ENCODE measurements around the gene NME3.

Gene NME3

GRCh38 chr16:1793578-1794220, 22.4 kb upstream of the NME3 start, which contains the start of gene IGFALS:
Gene IGFALS, minus strand, starts transcription at chr16:1793705. Its CDS starts 53 bp downstream, at chr16:1793652.
- DNase-seq (ENCODE audit: low read depth in 2 of 2) = no peak

- DNase-seq (ENCODE audit: low read depth in 2 of 2) = no peak
Observed at GRCh38 chr16:1792836-1793577, 21.7 kb upstream of the NME3 start.

- no peak for DNase-seq (ENCODE audit: low read depth in 2 of 2)
Observed at GRCh38 chr16:1791943-1792812, 20.8 kb upstream of the NME3 start.

- no peak for DNase-seq (ENCODE audit: low read depth in 2 of 2)
Observed at GRCh38 chr16:1791256-1791942, 20.1 kb upstream of the NME3 start.

GRCh38 chr16:1790611-1791255, 19.4 kb upstream of the NME3 start:
- no peak for DNase-seq (ENCODE audit: low read depth in 2 of 2)

- no peak for DNase-seq (ENCODE audit: low read depth in 2 of 2)
Observed at GRCh38 chr16:1790261-1790610, 18.9 kb upstream of the NME3 start.

GRCh38 chr16:1789643-1790045, 18.3 kb upstream of the NME3 start:
- no peak for DNase-seq (ENCODE audit: low read depth in 2 of 2)

- DNase-seq (ENCODE audit: low read depth in 2 of 2) = no peak
Observed at GRCh38 chr16:1788708-1789100, 17.4 kb upstream of the NME3 start.

- no peak for DNase-seq (ENCODE audit: low read depth in 2 of 2)
Observed at GRCh38 chr16:1788095-1788707, 16.9 kb upstream of the NME3 start.

- no peak for DNase-seq (ENCODE audit: low read depth in 2 of 2)
Observed at GRCh38 chr16:1787322-1788094, 16.2 kb upstream of the NME3 start.

- DNase-seq (ENCODE audit: low read depth in 2 of 2) = no peak
Observed at GRCh38 chr16:1787056-1787321, 15.6 kb upstream of the NME3 start.

- DNase-seq (ENCODE audit: low read depth in 2 of 2) = no peak
Observed at GRCh38 chr16:1786242-1787055, 15.1 kb upstream of the NME3 start.

- DNase-seq (ENCODE audit: low read depth in 2 of 2) = no peak
Observed at GRCh38 chr16:1785846-1786170, 14.5 kb upstream of the NME3 start.

- no peak for DNase-seq (ENCODE audit: low read depth in 2 of 2)
Observed at GRCh38 chr16:1784977-1785845, 13.9 kb upstream of the NME3 start.

GRCh38 chr16:1782408-1783264, 11.3 kb upstream of the NME3 start, which contains the start of the genes NUBP2 and SPSB3:
Gene NUBP2, plus strand, starts transcription at chr16:1782960. Its CDS starts 61 bp downstream, at chr16:1783021.
Gene SPSB3, minus strand, starts transcription at chr16:1782571. Its CDS starts 1,088 bp downstream, at chr16:1781483.
- peak; percentile 100 for DNase-seq (ENCODE audit: low read depth in 2 of 2)

GRCh38 chr16:1781758-1782407, 10.5 kb upstream of the NME3 start:
- DNase-seq (ENCODE audit: low read depth in 2 of 2) = no peak

GRCh38 chr16:1781254-1781653, 9.9 kb upstream of the NME3 start:
- DNase-seq (ENCODE audit: low read depth in 2 of 2) = no peak
